ENCODE data around the gene ZNF606.
"Not testable (repeated sequence)": the region's sequence is repeated elsewhere in the genome, so short reads cannot be mapped to it uniquely, and the experiment has no call there.

ZNF606 gene

GRCh38 chr19:58009666-58010301 is 7.2 kb upstream of the ZNF606 start:
- DNase-seq, result peak; percentile 19

DNA sequence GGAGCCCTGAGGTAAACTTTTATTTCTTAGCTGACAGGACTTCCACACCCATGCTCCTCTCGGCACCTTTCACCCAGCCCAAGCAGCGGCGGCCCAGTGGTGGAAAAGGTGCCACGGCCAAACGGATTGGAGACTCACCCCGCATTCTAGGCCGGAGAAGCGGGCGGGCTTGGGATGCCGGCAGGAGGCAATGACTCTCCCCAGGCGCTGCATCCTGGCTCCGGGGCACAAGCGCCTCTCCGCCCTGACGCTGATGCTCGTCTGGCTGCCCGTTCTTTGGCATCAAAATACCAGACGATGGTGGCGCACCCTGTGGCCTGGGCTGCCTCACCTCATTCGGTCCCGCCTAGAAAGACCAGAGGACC is 6.7 kb upstream of the ZNF606 start:
- no peak for DNase-seq

DNA sequence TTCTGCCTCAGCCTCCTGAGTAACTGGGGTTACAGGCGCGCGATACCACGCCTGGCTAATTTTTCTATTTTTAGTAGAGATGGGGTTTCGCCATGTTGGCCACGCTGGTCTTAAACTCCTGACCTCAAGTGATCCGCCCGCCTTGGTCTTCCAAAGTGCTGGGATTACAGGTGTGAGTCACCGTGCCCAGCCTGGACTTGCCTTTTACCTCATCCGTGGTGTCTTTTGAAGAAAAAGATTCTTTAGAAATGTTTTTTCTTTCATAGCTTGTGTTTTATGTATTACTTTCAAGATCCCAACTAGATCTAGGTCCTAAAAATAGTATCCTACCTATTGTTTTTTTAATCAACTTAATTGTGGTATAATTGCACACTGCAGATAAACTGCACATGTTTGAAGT is 6.3 kb upstream of the ZNF606 start:
- not testable (repeated sequence) for DNase-seq

DNA sequence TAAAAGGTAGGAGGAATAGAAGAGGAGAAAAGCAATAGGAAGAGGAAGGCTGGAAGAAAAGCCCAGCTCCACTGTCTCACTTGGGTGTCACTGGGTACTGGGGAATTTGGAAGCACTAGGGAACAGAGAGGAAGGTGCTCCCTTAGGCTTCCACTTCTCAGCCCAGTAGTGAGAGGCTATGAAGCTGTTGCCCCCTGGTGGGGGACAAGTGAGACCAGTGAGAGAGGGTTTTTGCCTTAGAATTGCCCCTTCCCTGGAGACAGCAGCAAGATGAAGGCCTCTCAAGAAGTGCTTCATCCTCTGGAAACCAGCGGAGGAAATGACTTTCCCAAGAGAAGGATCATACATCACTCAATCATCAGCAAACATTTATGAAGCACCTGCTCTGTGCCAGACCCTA is 4.7 kb upstream of the ZNF606 start:
- no peak for DNase-seq

DNA sequence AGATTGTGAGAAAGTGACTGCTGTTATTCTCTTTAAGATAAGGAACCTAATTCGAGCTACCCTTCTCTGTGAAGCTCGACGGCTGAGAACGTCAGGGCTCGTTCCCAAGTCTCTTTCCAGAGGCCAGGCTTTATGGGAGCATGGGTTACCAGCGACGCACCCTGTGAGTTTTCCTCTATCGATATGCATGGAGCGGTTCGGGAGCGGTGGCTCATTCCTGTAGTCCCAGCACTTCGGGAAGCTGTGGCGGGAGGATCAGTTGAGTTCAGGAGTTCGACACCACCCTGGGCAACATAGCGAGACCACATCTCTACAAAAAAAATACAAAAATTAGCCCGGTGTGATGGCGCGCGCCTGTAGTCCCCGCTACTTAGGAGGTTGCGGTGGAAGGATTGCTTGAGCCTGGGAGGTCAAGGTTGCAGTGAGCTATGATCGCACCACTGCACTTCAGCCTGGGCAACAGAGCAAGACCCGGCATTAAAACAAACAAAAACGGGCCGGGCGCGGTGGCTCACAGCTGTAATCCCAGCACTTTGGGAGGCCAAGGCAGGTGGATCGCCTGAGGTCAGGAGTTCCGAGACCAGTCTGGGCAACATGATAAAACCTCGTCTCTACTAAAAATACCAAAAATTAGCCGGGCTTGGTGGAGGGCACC is 681 bp upstream of the ZNF606 start:
- DNase-seq, result no peak

DNA sequence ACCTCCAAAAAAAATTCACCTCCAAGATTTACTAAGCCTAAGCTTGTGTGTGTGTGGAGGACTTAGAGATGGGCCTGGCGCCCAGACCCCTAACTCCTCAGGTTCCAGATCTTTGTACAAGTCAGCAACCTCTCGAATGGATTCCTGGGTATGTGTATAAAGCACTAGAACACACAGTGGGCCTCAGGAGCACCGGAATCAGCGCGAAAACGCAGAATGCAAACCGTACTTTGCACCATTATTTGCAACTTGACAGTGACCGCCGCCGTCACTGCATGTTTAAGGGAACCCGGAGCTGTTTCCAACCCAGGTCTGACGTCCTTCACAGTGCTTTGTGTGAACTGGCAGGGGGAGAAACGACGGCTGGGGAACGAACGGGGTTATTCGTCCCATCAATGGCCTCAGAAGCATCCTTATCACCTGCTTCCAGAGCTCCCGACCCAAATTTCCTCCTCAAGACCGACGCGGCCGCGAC is 688 bp downstream of the ZNF606 start:
- DNase-seq, result peak; percentile 27

GRCh38 chr19:58000677-58001076 is 1.9 kb downstream of the ZNF606 start:
- DNase-seq, result no peak

DNA sequence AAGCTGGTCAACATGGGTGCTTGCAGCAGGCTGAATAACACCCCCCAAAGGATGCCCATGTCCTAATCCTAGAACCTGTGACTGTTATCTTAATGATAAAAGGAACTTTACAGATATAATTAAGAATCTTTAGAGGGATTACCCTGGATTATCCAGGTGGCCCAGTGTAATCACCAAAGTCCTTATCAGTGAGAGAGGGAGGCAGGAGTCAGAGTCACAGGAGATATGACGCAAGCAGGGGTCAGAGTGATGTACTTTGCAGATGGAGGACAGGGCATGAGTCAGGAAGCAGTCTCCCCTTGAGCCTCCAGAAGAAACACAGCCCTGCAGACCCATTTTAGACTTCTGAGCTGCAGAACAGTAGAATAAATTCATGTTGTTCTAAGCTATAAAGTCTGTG is 9.8 kb downstream of the ZNF606 start:
- no peak for DNase-seq

- DNase-seq, result no peak
These were observed 23.9 kb downstream of the ZNF606 start for GRCh38 chr19:57978586-57979289.

- no peak for DNase-seq
These were observed 28.2 kb downstream of the ZNF606 start, which contains the start of gene C19orf18 for GRCh38 chr19:57974434-57974833. Gene C19orf18 (minus strand): TSS chr19:57974534. CDS start chr19:57974432, 102 bp downstream.

DNA sequence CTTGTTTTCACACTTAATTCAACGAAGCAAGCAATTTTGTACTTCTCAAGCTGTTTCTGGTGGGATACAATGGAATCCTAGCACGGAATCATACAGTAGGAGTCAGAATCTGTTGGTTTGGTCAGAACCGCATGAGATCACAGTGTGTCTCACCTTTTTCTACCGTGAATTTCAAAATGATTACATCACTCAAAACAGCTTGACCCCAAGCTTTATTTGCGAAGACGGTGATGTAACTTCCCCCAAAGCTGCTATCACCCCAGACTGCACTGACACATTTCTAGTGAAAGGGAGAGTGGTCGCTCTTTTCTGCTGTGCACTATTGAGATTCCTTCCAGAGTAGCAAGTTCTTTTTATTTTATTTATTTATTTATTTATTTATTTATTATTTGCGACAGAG is 37.9 kb downstream of the ZNF606 start:
- no peak for DNase-seq

GRCh38 chr19:57961785-57962184 is 40.8 kb downstream of the ZNF606 start:
- no peak for DNase-seq

GRCh38 chr19:57954996-57955395 is 47.6 kb downstream of the ZNF606 start:
- DNase-seq, result no peak

- DNase-seq, result no peak
These were observed 52.9 kb downstream of the ZNF606 start for GRCh38 chr19:57949702-57950101.

GRCh38 chr19:57949296-57949695 is 53.3 kb downstream of the ZNF606 start:
- no peak for DNase-seq

DNA sequence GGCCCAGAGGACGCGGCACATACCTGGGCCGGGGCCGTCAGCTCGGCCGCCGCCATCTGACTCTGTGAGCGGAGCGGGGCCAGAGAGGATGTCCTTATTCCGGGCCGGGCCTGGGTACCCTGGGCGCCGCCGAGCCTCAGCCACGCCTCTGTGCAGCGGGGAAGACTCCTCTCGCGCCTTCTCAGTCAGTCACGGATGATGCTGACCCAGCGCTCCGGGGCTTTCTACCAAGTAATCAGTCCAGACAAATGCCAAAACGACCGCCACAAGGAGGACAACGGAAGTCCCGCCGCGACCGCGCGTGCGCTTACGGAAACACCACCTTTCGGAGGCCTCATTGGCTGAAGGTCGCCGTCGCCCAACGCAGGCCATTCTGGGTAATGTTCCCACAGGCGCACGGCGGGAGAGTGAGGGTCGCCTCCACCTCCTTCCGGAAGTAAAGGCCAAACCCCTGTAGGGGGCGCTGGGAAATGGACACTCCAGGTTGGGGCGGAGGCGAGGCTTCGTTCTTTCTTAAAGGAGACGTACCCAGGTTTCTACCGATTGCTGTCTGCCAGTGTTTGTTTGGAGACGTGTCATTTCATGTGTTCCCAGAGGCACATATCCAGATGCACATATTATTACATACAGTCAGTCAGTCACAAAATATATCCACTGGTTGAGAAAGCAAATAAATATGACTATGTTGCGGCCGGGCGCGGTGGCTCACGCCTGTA is 55.0 kb downstream of the ZNF606 start, which contains the start of gene ZNF256:
Gene ZNF256 (minus strand): TSS at position 288 of the 716 bp plus-strand sequence. CDS start 232 bp downstream, at position 56.
- DNase-seq, result peak; percentile 94

- no peak for DNase-seq
These were observed 55.6 kb downstream of the ZNF606 start for GRCh38 chr19:57947088-57947418.

DNA sequence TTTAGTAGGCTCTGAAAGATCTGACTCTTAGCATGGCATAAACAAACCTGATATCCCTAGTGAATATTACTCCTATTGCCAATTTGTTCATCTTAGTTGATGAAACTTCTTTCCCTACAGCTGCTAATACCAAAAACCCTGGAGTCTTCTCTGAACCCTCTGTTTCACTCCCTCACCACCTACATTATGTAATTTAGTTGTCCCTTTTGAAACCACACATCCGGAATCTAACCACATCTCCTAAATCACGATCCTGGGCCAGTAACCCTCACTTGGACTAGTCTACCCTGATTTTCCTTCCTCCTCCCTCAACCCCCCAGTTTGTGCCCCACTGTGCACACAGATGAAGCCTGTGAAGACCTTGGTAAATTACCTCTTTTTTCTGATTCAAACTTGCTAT is 56.3 kb downstream of the ZNF606 start:
- no peak for DNase-seq

DNA sequence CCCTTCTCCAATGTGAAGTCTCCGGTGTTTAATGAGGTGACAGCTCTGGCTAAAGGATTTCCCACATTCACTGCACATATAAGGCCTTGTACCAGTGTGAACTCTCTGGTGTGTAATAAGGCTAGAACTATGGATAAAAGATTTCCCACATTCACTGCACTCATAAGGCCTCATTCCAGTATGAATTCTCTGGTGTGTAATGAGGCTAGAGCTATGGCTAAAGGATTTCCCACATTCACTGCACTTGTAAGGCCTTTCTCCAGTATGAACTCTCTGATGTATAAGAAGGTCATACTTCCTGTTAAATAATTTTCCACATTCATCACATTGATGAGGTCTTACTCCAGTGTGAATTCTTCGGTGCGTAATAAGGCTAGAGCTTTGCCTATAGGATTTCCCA is 61.0 kb downstream of the ZNF606 start:
- no peak for DNase-seq

DNA sequence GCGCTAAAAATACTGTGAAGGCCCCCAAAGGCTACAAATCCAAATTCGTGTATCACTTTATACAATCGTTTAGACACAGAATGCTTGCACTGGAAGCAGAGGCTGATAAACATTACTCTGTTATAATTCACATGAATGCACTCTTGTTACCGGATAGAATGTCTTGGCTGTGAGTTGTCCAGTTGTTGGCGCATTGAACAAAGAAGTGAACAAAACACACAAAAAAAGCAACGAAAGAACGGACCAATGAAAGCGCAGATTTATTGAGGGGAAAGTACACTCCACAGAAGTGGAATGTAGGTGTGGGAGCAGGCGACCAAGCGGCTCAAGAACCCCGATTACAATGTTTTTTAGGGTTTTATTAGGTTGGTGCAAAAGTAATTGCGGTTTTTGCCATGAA is 66.9 kb downstream of the ZNF606 start:
- DNase-seq, result no peak

DNA sequence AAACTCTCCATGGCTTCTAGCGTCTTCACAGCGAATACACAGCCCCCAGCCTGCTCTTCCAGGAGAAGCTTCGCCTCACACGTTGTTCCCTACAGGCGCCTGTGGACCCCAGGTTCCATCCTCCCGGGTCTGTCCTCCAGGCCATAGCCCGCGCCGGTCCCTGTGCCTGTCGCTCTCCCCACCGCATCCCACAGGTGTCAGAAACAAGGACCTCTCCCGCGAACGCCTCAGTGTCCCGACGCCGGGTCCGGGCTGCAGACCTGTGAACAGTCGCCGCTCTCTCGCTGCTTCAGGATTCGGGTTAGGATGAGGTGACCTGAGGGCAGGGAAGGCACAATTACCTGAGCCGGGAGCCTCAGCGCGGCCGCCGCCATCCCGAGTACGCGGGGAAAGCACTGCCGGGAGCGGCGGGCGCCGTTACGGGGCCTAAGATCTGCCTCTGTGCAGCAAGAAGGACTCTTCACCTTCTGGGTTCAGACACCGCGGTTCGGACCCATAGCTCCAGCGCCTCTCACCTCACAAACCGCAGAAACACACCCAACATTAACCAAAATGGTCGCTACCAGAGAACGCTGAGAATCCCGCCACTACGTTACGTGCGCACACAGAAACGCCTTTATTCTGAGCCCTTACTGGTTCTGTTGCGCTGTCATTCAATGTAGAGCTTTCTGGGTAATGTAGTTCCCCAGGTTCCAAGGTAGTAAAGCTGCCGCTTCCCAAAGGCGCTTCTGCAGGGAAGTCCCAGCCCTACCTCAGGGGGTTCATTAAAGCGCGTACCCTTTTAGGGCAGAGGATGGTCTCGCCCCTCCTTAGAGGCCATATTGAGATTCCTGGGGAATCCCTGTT is 67.6 kb downstream of the ZNF606 start, which contains the start of gene ZNF418:
Gene ZNF418 (minus strand): TSS at position 583 of the 846 bp plus-strand sequence. CDS start 1,580 bp downstream, outside the sequence.
- DNase-seq, result no peak

DNA sequence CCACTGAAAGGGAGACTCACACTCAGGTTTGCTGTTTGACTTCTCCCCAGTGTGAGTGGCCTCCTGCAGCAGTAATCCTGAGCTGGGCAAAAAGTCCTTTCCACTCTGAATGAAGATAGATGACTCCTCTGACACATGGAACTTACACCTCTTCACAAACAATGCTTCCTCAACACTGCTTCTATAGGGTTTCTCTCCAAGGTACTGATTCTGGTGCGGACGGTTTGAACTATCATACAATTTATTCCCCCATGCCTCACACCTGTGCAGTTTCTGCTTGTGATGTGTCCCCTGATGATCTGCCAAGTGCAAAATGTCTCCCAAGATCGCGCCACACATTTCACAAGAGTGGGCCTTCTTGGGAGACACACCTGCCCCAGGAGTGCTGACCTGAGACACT is 75.0 kb downstream of the ZNF606 start:
- DNase-seq, result no peak
